ENCODE data around the gene SLC22A23. TPM values are rescaled to one million over a fixed set of nuclear protein-coding genes. Genes with fewer than 3 reads are reported as not detected.

Gene SLC22A23
- total RNA-seq, 1 donor from 2014 or later = 13.7 TPM

DNA sequence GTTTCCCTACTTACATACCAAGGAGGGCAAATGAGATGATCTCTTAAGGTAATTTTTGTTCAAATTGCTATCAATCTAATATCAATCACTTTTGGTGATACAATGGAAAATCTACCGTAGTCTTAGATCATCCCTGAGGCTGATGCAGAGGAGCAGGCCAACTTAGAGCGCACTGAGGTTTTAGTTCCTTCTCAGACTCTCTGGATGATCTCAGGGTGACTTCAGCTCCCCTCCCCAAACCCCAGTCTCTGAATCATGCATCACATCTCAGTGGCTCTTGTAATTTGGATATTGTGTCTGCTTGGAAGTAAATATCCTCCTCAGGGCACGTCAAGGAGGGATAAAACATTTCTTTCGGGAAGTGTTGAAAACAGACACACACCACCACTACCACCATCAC is 235.3 kb downstream of the SLC22A23 start:
- no peak for DNase-seq

DNA sequence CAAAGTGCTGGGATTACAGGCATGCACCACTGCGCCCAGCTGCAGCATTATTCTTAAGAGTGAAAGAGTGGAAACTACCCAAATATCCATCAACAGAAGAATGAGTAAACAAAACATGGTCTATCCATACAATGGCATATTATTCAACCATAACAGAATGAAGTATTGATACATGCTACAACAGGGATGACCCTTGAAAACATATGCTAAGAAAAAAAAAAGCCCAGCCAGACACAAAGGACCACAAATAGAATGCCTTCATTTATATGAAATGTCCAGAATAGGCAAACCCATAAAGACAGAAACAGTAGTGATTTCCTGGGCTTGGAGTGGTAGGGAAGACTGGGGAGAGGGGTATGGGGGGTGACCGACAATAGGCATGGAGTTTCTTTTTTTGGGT is 236.5 kb downstream of the SLC22A23 start:
- no peak for DNase-seq

Other genes starting within 250 kb of the SLC22A23 start
- gene TUBB2B, start 229.4 kb downstream of the SLC22A23 start, total RNA-seq = 87.5 TPM
- gene PSMG4, start 198.1 kb downstream of the SLC22A23 start, total RNA-seq = 11.9 TPM